LNCaP clone FGC (cell line): Measurements from ENCODE around the gene NPB.

Experiments
- DNase-seq: peaks from one replicate; pipeline ENCODE4 v3.0.0-alpha.2; 2011; ENCODE audit warnings: low read depth
- H3K4me3 ChIP-seq: 2 replicates; pipeline ENCODE4 v1.5.1; 2011; ENCODE audit warnings: mild to moderate bottlenecking, low read depth, low read length, control low read depth
- CTCF ChIP-seq: IDR thresholded peaks from 2 replicates; pipeline ENCODE4 v1.5.1; 2012; ENCODE audit warnings: mild to moderate bottlenecking; ENCODE audit not compliant: control insufficient read depth, insufficient read depth; ENCODE audit errors: extremely low read depth

The NPB gene

DNA sequence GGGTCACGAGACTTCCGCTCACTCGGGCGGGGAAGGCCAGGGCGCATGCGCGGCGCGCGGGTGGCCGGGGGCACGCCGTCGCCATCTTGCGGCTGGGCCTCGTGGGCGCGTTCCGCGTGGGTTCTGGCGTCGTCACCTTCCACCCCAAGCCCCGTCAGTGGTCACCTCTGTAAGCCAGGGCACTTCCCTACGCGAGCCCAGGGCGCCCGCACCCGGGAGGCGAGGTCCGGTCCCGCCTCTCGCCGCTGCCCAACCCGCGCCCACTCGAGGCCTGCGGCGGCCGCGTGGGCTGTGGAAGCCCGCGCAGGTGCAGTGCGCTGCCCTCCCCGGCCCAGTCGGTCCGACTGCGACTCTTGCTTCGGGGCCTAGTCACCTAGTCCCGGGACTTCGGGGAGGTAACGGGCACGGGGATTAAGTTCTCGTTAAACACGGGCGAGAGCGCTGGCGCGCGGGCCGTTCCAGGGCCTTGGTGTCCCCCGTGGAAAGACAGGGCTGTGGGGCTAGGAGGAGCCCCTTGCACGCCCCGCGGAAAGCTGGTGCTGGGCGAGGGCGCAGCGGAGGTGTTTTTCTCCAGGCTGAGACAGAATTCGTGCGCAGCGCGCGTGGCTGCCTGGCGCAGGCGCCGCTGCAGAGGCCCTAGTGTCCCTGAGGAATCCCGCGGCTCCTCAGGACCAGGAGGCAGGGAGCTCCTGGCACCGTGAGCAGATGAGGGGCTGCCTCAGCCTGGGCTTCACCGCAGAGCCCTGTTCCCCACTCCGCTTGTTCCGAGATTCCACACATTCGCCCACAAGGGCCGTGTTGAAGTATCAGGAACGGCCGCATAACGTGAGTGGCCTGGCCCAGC lies 30.4 kb upstream of the NPB start:
- peak overlapping the region; percentile 65 for H3K4me3 ChIP-seq
- peak; percentile 45 for TF ChIP-seq CTCF
- DNase-seq = no peak

DNA sequence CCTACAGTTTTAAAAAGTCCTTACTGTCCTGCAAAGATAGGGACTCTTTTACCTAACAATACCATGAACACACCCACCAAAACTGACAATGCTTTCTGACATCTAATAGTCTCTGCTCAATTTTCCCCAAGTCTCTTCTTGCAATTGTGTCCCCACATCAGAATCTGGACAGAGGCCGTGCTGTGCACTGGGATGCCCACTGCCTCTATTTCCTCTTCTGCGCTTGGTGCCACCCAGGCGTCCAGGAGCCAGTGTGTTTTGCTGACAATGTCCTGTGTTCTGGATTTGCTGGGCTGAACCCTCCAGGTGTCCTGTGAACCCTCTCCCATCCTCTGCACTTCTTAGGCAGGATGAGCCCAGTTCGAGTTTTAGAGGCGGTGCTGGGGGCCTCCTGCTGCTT lies 24.5 kb upstream of the NPB start:
- no peak overlapping the region for H3K4me3 ChIP-seq
- DNase-seq = no peak
- TF ChIP-seq CTCF = no peak

- TF ChIP-seq CTCF = no peak
- H3K4me3 ChIP-seq = no peak overlapping the region
- no peak for DNase-seq
These were observed 23.7 kb upstream of the NPB start for GRCh38 chr17:81878294-81878693.

GRCh38 chr17:81879121-81879520 lies 22.9 kb upstream of the NPB start:
- no peak for TF ChIP-seq CTCF
- DNase-seq = no peak
- H3K4me3 ChIP-seq = no peak overlapping the region

GRCh38 chr17:81884520-81884919 lies 17.5 kb upstream of the NPB start:
- H3K4me3 ChIP-seq = no peak overlapping the region
- no peak for TF ChIP-seq CTCF
- no peak for DNase-seq

DNA sequence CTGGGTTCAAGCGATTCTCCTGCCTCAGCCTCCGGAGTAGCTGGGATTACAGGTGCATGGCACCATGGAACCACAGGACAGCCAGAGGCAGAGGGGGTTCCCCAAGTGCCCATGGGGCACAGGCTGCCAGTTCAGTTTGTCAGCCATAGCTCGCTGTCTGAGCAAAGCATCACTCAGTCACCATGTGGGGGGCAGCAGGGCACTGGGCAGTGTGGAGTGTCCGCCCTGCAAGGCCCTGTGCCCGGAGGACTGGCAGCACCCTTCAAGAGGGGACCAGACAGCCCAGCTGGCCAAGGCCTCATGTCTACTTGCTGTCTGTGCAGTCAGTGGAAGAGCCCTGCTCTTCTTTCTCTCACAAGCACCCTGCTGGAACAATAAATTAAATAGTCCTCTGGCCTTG lies 17.1 kb upstream of the NPB start:
- DNase-seq = no peak
- no peak overlapping the region for H3K4me3 ChIP-seq
- TF ChIP-seq CTCF = no peak

- no peak overlapping the region for H3K4me3 ChIP-seq
- TF ChIP-seq CTCF = no peak
- no peak for DNase-seq
These were observed 16.6 kb upstream of the NPB start for GRCh38 chr17:81885454-81885853.
